NAMALWA (cell line): Measurements from ENCODE around the gene TMLHE.
"Not testable (repeated sequence)": the region's sequence is repeated elsewhere in the genome, so short reads cannot be mapped to it uniquely, and the experiment has no call there.

Experiments used
- DNase-seq: peaks from one replicate; pipeline ENCODE4 v3.0.0-alpha.2; 2015; ENCODE audit warnings: low spot score

The TMLHE gene, protein sequence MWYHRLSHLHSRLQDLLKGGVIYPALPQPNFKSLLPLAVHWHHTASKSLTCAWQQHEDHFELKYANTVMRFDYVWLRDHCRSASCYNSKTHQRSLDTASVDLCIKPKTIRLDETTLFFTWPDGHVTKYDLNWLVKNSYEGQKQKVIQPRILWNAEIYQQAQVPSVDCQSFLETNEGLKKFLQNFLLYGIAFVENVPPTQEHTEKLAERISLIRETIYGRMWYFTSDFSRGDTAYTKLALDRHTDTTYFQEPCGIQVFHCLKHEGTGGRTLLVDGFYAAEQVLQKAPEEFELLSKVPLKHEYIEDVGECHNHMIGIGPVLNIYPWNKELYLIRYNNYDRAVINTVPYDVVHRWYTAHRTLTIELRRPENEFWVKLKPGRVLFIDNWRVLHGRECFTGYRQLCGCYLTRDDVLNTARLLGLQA

DNA sequence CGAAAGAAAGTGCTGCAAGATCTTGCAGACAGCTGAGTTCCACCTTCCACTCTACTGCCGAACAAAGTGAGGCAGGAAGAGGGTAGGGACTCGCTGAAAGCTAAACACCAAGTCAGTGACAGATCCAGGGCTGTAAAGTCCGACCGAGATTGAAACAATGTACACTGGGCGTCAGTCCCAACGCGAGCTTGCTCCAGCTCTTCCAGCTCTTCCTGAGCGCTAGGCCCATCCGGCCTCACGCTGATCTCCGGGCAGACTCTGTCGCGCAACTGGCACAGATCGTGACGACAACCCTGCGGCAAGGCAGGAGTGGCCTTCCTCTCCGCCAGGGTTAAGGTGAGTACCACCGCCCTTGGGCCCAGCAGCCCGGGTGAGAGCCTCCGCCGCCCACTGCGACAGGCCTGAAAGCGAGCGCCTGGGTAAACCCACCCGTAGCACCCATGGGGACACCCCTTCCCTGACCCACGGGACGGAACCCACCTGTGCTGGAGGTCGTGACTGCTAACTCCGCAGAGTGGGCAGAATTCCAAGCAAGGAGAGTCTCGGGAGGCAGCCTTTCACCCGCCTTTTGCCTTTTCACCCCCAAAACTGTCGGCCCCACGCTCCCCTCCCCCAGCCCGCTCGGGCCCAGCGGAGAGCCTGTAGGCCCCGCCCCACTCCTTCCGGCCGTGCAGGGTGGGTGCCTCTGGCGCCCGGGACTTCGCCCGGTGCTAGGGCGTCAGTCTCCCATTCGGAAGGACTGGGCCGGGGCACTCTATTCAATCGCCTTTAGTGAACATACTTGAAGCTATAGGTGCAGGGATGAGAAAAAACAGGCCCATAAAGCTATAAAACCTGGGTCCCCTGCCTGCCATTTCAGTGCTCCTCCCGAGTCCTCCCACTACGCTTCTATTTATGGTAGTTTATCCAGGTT, at the start of gene TMLHE, which contains the start of gene SPRY3:
TMLHE (minus strand) TSS at position 641 of the 913 bp plus-strand sequence. CDS start 67,676 bp downstream, outside the sequence.
SPRY3 (plus strand) TSS at position 275 of the 913 bp plus-strand sequence.
- DNase-seq = peak; percentile 65

DNA sequence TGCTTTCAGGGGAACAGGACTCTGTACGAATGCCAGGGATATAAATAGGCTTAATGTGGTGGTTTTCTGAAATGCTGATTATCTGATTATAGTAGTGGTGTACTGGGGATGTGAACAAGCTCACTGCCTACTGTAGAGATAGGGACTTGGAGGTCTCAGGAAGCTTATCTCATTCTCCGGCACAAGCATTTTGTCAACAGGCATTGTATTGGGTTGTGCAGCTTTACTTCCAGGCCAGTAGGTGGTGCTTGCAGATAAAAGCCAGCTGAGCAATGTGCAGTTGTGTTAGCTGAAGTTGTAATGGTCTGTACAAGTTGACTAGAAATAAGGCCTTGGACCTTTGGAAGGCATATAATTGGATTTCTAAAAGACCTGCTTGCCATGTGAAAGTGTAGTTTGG, 49.5 kb upstream of the TMLHE start:
- peak; percentile 2 for DNase-seq

DNA sequence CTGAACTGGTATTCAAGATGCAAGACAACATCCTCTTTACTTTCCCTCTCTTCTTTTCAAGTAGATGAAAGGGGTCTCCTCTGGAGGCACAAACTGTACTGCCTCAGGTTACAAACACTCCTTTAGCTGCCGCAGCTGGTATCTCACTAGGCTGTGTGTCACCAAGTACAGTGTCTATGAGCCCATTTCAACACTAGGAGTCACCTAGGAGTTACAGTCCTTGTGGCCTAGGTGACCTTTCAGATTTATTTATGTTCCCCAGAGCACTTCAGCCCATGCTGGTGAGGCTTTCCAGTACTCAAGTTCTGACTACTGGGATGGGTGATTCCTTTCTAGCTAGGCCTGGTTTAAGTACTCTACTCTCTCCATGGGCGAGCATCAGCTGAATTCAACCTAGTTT, 32.4 kb upstream of the TMLHE start:
- no peak for DNase-seq

DNA sequence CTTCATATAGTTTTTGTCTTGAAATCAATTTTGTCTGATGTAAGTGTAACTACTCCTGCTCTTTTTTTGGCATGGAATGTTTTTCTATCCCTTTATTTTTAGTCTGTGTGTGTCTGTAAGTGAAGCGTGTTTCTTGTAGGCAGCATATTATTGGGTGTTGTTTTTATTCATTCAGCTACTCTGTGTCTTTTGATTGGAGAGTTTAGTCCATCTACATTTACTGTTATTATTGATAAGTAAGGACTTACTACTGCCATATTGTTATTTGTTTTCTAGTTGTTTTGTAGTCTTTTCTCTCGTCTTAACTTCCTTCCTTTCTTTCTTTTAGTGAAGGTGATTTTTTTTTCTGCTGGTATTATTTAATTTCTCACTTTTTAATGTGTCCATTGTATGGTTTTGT, 30.5 kb upstream of the TMLHE start:
- no peak for DNase-seq

DNA sequence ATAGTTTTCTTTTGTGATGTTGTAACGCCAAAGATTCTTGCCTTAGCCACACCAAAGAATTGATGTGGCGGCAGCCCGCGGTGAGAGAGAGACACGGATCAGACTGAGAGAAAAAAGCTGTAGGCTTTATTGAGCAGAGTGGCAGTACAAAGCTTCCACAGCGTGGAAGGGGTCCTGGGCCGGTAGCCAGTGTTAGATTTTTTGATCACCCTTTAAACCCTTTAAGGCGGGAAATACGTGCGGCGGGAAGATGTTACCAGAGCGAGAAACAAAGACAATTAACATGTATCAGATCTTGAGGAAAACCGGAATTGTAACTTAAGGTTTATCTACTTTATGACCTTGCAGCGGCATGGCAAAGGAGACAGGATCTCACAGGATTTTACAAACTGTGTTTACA, 28.6 kb upstream of the TMLHE start:
- not testable (repeated sequence) for DNase-seq

DNA sequence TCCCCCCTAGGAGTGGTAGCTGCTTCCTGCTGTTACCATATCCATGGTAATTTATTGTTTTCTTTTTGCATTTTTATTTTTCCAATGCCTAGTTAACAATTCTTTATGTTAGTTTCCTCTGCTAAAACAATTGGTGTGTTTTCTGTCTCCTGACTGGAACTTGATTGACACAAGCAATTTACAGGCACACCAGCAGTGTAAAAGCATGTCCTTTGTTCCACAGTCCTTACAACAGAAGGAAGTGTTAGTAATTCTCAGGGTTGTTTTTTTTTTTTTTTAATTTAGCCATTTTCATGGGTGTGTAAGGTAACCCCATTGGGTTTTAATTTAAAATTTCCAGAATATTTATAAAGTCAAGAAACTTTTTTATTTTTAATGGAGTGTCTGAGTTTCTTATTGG, 25.0 kb upstream of the TMLHE start:
- no peak for DNase-seq

DNA sequence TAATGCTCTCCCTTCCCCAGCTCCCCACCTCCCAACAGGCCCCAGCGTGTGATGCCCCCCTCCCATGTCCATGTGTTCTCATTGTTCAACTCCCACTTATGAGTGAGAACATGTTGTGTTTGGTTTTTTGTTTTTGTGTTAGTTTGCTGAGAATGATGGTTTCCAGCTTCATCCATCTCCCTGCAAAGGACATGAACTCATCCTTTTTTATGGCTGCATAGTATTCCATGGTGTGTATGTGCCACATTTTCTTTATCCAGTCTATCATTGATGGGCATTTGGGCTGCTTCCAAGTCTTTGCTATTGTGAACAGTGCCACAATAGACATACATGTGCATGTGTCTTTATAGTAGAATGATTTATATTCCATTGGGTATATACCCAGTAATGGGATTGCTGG, 22.3 kb upstream of the TMLHE start:
- not testable (repeated sequence) for DNase-seq

DNA sequence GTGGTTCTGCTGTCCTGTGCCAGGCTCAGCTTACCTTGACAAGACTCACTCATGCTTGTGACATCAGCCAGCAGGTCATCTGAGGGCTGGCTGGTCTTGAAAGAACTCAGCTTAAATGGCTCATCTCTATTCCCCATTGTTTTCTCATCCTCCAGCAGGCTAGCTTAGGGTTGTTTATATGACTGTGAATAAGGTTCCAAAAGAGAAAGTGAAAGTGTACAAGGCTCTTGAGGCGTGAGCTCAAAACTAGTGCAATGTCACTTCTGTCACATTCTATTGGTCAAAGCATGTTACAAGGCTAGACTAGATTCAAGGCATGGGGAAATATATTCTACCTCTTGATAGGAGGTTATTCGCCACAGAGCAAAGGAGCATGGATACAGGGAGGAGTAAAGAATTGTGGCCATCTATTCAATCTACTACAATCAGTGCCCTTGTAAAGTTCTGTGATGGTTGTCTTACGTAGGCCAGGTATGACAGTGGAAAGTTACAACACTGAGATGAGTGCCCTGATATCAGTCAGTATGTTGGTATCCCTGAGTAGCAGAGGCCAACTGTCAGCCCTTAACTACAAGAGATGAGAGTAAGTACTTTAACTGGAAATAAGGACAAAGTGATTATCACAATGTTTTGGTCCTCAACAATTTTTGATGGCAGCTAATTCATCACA, 19.8 kb upstream of the TMLHE start:
- DNase-seq = peak; percentile 29

DNA sequence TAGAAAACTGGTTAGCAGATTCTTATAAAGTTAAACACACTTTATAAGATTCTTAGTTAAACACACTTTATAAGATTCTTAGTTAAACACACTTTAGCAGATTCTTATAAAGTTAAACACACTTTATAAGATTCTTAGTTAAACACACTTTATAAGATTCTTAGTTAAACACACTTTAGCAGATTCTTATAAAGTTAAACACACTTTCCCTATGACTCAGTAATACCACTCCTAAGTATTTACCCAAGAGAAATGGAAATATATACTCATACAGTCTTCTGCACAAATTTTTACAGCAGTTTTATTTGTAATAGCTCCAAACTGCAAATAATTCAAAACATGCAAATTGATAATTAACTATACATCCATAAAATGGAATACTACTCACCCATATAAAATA, 7.4 kb upstream of the TMLHE start:
- DNase-seq = not testable (repeated sequence)

DNA sequence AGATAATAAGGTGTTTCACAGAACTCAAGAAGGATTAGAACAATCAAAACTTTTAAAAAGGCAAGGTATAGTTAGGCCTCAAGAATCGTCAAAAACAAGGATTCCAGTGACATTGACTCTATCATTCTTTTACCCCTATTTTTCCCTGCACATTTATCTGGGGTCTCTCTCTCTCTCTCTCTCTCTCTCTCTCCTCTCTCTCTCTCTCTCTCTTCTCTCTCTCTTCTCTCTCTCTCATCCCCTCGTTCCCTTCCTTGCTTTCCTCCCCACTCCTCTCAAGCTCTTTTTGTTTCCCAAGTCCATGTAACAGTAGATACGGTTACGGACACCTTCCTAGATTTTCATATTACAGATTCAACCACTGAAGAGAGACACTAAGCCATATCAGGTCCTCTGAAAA, 3.2 kb upstream of the TMLHE start:
- DNase-seq = no peak

DNA sequence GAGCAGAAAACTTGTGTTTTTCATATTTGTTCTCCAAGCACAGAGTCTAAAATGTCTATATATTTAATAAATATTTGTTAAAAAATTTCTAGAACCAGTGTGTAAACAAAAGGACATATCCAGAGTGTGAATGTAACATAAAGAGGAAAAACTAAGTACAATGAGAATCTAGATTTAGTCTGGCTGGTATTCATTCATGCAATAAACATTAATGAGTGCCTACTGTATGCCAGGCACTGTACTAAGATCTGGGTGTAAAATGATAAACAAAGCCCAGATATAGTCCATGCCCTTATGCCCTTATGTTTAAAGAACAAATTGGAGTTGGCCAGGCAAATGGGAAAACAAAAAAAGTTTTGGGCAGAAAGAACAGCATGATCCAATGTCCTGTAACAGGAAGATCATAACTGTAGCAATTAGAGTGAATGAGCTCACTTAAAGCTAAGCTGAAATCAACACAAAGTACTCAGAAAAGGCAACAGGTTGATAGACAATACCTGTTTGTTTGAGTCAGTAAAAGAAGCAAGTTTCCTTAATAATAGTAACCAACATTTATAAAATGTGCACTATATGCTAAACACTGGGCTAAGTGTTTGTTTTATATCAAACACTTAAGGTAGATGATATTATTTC, 1.3 kb upstream of the TMLHE start:
- no peak for DNase-seq

DNA sequence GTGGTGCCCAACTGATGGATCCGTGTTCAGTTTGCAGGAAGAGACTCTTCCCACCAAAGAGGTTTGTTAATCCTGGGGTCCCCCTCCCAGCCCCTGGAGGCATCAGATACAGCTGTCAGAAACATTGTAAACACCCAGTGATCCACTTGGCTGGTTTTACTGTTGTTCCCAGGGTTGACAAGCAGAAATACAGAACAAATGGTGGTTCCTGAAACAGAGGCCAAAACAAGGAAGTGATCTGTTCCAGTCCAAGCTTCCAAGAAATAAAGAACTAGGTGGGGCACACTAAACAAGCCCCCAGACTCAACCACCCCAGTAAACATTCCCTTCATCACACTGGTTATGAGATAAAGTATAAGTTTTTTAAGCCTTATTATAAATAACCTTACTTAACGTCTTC, 1.4 kb downstream of the TMLHE start:
- DNase-seq = peak; percentile 6

DNA sequence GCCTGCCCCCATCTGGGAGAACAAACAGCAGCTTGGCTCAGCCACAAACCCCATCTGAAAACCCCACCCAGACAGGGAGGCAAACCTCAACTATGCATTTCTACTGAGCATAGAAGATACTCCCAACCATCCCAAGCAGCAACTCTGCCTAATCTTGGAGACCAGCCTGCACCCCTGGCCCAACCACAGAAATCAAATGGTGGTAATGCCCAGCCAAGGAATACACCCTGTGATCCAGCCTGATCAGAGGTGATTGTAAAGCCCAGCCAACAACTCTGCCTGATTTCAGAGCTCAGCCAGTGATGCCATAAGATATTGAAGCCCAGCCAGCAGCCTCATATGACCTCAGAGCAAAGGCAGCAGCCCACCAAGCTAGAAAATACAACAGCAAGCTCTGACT, 19.8 kb downstream of the TMLHE start:
- DNase-seq = no peak

DNA sequence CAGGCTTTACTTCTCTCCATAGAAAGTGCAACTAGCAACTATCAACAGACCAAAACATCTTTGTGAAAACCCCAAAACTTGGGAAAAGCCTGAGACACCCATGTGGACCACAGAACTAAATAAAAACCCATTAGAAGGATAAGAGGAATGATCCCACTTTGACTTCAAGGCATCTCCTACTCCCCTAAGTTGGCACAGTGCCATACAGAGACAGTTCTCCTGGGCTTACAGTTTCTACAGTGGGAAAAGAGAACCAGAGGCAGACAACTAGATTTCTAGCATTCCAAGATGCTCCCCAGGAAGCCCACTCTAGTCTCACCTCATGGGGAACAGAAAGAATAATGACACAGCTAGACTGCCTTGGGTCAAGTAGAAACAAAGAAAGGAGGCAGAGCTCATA, 20.4 kb downstream of the TMLHE start:
- no peak for DNase-seq

DNA sequence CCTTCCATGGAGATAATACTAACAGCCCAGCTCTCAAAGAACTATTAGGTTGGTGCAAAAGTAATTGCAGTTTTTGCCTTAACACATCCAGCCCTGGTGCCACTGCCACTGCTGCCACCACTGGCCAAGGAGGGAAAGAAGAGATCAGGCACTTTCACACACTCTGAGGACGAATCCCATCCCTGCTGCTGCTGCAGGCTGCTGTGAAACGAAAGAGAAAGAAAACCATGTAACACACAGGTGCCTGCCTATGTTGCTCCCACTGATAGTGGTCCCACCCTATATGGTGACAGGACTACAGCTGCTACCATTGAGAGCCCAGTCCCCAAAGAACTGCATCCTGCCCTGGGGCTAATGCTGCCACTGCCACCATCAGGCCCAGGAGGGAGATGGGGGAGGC, 35.1 kb downstream of the TMLHE start:
- peak; percentile 1 for DNase-seq

DNA sequence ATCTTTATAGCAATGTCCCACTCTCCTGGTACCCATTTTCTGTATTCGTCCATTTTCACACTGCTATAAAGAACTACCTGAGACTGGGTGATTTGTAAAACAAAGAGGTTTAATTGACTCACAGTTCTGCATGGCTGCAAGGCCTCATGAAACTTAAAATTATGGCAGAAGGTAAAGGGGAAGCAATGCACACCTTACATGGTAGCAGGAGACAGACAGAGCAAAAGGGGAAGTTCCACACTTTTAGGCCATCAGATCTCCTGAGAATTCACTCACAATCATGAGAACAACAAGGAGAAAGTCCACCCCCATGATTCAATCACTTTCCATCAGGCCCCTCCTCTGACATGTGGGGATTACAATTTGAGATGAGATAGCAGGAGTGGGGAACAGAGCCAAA, 49.7 kb downstream of the TMLHE start:
- no peak for DNase-seq

DNA sequence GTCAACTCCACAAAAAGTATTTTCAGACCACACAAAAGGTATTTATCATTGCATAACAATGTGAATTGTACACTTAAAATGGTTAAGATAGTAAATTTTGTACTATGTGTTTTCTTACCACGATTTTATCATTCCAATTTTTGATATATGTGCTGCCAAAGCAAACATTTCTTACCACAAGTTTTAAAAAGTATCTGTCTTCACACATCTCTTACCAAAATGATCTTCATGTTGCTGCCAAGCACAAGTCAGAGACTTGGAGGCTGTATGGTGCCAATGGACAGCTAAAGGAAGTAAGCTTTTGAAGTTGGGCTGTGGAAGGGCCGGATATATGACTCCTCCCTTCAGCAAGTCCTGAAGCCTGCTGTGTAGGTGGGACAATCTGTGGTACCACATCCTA, 67.9 kb downstream of the TMLHE start:
- no peak for DNase-seq

DNA sequence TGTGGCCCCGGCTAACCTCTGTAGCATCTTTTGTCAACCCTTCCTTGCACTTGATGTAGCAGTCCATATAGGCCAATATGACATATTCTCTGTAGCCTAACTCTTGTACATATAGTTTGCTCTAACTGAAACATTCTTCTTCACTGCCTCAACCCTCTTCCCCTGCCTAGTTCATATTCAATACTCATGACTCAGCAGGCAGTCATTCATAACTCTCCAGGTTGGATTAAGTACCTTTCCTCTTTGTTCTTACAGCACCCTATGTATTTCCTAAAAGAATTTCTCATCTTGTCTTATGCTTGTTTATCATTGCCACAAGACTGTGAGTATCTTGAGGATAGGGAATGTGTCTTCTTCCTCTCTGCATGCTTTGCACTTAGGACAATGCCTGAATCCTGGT, 76.9 kb downstream of the TMLHE start:
- DNase-seq = no peak

DNA sequence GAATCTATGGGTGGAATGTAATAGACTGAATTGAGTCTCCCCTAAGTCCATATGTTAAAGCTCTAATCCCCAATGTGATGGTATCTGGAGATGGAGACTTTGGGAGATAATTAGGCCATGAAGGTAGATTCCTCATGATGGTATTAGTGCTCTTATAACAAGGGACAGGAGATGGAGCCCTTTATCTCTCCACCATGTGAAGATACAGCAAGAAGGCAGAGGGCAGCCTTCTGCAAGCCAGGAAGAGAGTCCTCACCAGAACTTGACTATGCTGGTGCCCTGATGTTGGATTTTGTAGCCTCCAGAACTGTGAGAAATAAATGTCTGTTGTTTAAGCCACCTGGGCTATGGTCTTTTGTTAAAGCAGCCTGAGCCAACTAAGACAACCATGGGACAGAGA, 78.0 kb downstream of the TMLHE start:
- DNase-seq = peak; percentile 0

DNA sequence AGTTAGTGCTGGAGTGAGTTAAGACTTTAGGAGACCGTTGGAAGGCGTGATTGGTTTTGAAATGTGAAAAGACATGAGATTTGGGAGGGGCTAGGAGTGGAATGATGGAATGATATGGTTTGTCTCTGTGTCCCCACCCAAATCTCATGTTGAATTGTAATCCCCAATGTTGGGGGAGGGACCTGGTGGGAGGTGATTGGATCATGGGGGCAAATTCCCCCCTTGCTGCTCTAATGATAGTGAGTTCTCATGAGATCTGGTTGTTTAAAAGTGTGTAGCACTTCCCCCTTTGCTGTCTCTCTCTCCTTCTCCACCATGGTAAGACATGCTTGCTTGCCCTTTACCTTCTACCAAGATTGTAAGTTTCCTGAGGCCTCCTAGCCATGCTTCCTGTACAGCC, 85.7 kb downstream of the TMLHE start:
- DNase-seq = not testable (repeated sequence)

DNA sequence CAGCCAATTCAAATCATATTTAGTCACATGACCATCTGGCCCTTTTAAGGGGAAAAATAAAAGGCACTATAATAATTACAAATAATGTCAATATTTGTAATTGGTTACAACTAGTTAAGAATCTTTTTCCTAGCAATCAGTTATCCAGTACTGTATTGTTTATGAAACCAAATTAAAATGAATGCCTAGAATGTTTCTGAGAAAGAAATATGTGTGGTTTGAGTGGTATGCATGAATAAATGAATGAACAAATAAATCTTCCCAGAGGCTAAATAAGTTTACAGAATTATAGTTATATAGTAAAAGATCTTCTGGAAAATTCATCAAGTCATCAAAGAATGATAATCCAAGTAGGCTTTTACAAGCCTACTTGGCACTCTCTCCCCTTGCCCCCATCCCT, 98.5 kb downstream of the TMLHE start:
- DNase-seq = no peak

DNA sequence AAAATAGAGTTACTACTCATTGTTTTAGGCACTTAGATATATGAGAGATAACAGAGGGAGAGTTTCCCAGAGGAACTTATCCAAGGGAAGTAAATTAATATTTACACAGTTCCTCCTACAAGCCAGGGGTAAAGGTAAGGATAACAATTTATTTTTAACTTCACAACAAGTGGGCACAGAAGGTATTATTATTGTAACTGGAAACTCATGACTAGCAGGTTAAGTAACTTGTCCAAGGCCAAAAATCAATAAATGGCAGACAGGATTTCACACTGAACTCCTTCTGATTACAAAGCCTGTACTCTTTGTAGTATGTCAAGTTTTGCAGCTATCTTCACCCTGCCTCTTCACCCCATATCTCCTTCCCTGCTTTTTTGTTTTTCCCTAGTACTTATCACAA, 107.5 kb downstream of the TMLHE start:
- no peak for DNase-seq
